Measurements from ENCODE around the gene ADTRP.

- TF ChIP-seq CTCF (conservative IDR thresholded peaks at IDR 0.05): no peak
- TF ChIP-seq ZFX (IDR thresholded peaks at IDR 0.05): no peak
These were observed 16.6 kb downstream of the ADTRP start for GRCh38 chr6:11761744-11762620.
